Measurements from ENCODE around the gene GMDS.

GMDS gene

DNA sequence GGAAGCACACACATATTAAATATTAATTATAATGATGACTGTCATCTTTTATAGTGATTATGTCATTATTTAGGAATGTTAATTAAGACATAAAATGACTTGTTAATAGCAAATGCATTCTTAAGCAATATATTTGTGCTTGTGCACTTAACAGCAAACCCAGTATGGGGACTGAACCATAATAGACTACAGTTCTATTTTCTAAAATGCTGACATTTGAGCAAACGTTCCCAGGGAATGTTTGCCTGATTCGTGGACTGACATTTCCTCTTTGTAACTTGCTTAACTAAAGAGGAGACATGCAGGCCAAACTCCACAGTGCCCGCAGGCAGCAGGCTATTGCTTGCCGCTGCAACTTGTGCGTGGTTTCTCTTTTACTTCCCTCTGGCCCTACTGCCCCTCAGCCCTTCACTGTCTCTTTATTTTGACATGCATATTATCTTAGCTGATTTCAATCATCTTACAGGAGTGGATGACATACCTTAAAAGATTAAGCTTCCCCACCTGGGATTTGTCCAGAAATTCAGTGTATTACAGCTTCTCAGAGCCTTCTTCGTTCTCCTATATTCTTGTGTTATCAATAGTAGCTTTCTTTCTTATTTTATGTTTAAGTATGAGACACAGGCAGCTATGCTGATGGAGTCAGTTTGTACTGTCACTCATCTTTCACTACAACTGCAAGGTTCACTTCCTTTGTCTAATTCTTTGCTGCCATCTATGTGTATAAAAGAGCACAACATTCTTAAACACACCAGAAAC lies 141.5 kb downstream of the GMDS start:
- H3K79me2 ChIP-seq (ENCODE audit: control insufficient read depth, insufficient read depth, low read length, poor library complexity): no peaks in the 10 kb centered on the region
- H3K18ac ChIP-seq (ENCODE audit: low read length): no peak overlapping the region
- no peaks in the 10 kb centered on the region for H3K4me1 ChIP-seq (ENCODE audit: control insufficient read depth in 1 of 2, insufficient read depth in 2 of 2, low read length in 2 of 2)
- no peak overlapping the region for H2AFZ ChIP-seq (ENCODE audit: insufficient read depth, low read length, poor library complexity)
- H3K14ac ChIP-seq (ENCODE audit: low read length): no peak overlapping the region
- H3K23ac ChIP-seq (ENCODE audit: low read length): no peak overlapping the region
- no peak overlapping the region for H4K8ac ChIP-seq (ENCODE audit: low read depth, low read length)
- H4K91ac ChIP-seq (ENCODE audit: low read depth, low read length): no peak overlapping the region
- H3K27ac ChIP-seq (ENCODE audit: low read depth, low read length): no peak overlapping the region
- H4K12ac ChIP-seq (ENCODE audit: low read depth, low read length): no peak overlapping the region
- no peaks in the 10 kb centered on the region for H3K9me3 ChIP-seq (ENCODE audit: insufficient read depth, low read depth, low read length)
- no peak overlapping the region for H3K4me2 ChIP-seq (ENCODE audit: low read length)
- no peaks in the 10 kb centered on the region for H3K79me1 ChIP-seq (ENCODE audit: low read length)
- no peaks in the 10 kb centered on the region for H3K27me3 ChIP-seq (ENCODE audit: insufficient read depth, low read length)
- no peak overlapping the region for H2BK5ac ChIP-seq (ENCODE audit: low read depth, low read length, poor library complexity)
- H3K36me3 ChIP-seq (ENCODE audit: control insufficient read depth in 1 of 2, insufficient read depth in 2 of 2, low read length in 2 of 2): no peaks in the 10 kb centered on the region
- H3K9ac ChIP-seq (ENCODE audit: low read length): no peak overlapping the region
- no peak overlapping the region for H2AK5ac ChIP-seq (ENCODE audit: low read length)
- peak; percentile 11 to 66 for DNase-seq
- H2BK120ac ChIP-seq (ENCODE audit: insufficient read depth, low read length, poor library complexity): no peak overlapping the region
- H3K4me3 ChIP-seq (ENCODE audit: low read depth, low read length): no peak overlapping the region
- no CpG with 5 or more reads among the region's 6 CpGs for WGBS (ENCODE audit: extremely low coverage, insufficient coverage, insufficient read length)
- no peak overlapping the region for H3K4ac ChIP-seq (ENCODE audit: low read depth, low read length)
- no peak overlapping the region for H2BK12ac ChIP-seq (ENCODE audit: low read length)

DNA sequence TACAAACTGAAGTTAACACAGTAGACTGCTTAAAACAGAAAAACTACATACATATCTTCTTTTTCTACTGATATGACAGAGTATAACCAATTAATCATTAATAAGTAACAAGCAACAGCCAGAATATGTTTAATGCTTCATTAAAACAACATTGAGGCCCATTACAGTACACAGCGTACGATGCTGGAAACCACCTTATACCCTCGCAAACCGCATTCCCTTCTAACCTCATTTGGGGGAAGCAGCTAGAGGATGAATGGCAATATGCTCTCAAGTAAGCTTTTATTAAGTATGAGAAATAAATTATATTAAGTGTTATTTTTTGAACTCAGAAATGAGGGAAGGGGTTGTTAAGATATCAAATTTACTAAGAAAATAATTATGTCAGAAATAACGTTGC lies 142.4 kb downstream of the GMDS start:
- H2BK5ac ChIP-seq (ENCODE audit: low read depth, low read length, poor library complexity): no peak overlapping the region
- no peak overlapping the region for H4K12ac ChIP-seq (ENCODE audit: low read depth, low read length)
- H3K4me1 ChIP-seq (ENCODE audit: control insufficient read depth in 1 of 2, insufficient read depth in 2 of 2, low read length in 2 of 2): no peaks in the 10 kb centered on the region
- no peak overlapping the region for H3K4me3 ChIP-seq (ENCODE audit: low read depth, low read length)
- no CpG with 5 or more reads among the region's 5 CpGs for WGBS (ENCODE audit: extremely low coverage, insufficient coverage, insufficient read length)
- no peak overlapping the region for H3K27ac ChIP-seq (ENCODE audit: low read depth, low read length)
- no peak overlapping the region for H3K4me2 ChIP-seq (ENCODE audit: low read length)
- H3K79me1 ChIP-seq (ENCODE audit: low read length): no peaks in the 10 kb centered on the region
- no peaks in the 10 kb centered on the region for H3K9me3 ChIP-seq (ENCODE audit: insufficient read depth, low read depth, low read length)
- no peaks in the 10 kb centered on the region for H3K79me2 ChIP-seq (ENCODE audit: control insufficient read depth, insufficient read depth, low read length, poor library complexity)
- H3K27me3 ChIP-seq (ENCODE audit: insufficient read depth, low read length): no peaks in the 10 kb centered on the region
- H2AK5ac ChIP-seq (ENCODE audit: low read length): no peak overlapping the region
- H3K18ac ChIP-seq (ENCODE audit: low read length): no peak overlapping the region
- no peak overlapping the region for H3K23ac ChIP-seq (ENCODE audit: low read length)
- no peak overlapping the region for H2BK120ac ChIP-seq (ENCODE audit: insufficient read depth, low read length, poor library complexity)
- H3K36me3 ChIP-seq (ENCODE audit: control insufficient read depth in 1 of 2, insufficient read depth in 2 of 2, low read length in 2 of 2): no peaks in the 10 kb centered on the region
- no peak overlapping the region for H4K8ac ChIP-seq (ENCODE audit: low read depth, low read length)
- no peak for DNase-seq
- no peak overlapping the region for H3K4ac ChIP-seq (ENCODE audit: low read depth, low read length)
- no peak overlapping the region for H2AFZ ChIP-seq (ENCODE audit: insufficient read depth, low read length, poor library complexity)
- H2BK12ac ChIP-seq (ENCODE audit: low read length): no peak overlapping the region
- H4K91ac ChIP-seq (ENCODE audit: low read depth, low read length): no peak overlapping the region
- H3K14ac ChIP-seq (ENCODE audit: low read length): no peak overlapping the region
- H3K9ac ChIP-seq (ENCODE audit: low read length): no peak overlapping the region

- no peak overlapping the region for H3K4me2 ChIP-seq (ENCODE audit: low read length)
- no peak overlapping the region for H3K4me3 ChIP-seq (ENCODE audit: low read depth, low read length)
- H3K14ac ChIP-seq (ENCODE audit: low read length): no peak overlapping the region
- no peak overlapping the region for H2BK5ac ChIP-seq (ENCODE audit: low read depth, low read length, poor library complexity)
- H3K27me3 ChIP-seq (ENCODE audit: insufficient read depth, low read length): no peaks in the 10 kb centered on the region
- no peaks in the 10 kb centered on the region for H3K36me3 ChIP-seq (ENCODE audit: control insufficient read depth in 1 of 2, insufficient read depth in 2 of 2, low read length in 2 of 2)
- no peak overlapping the region for H2AFZ ChIP-seq (ENCODE audit: insufficient read depth, low read length, poor library complexity)
- no peaks in the 10 kb centered on the region for H3K9me3 ChIP-seq (ENCODE audit: insufficient read depth, low read depth, low read length)
- no peak overlapping the region for H4K12ac ChIP-seq (ENCODE audit: low read depth, low read length)
- H2AK5ac ChIP-seq (ENCODE audit: low read length): no peak overlapping the region
- H3K79me2 ChIP-seq (ENCODE audit: control insufficient read depth, insufficient read depth, low read length, poor library complexity): no peaks in the 10 kb centered on the region
- no peak for DNase-seq
- no peaks in the 10 kb centered on the region for H3K4me1 ChIP-seq (ENCODE audit: control insufficient read depth in 1 of 2, insufficient read depth in 2 of 2, low read length in 2 of 2)
- no peak overlapping the region for H3K4ac ChIP-seq (ENCODE audit: low read depth, low read length)
- H3K79me1 ChIP-seq (ENCODE audit: low read length): no peaks in the 10 kb centered on the region
- H3K27ac ChIP-seq (ENCODE audit: low read depth, low read length): no peak overlapping the region
- no peak overlapping the region for H4K8ac ChIP-seq (ENCODE audit: low read depth, low read length)
- H3K23ac ChIP-seq (ENCODE audit: low read length): no peak overlapping the region
- no peak overlapping the region for H2BK120ac ChIP-seq (ENCODE audit: insufficient read depth, low read length, poor library complexity)
- H4K91ac ChIP-seq (ENCODE audit: low read depth, low read length): no peak overlapping the region
- no peak overlapping the region for H3K9ac ChIP-seq (ENCODE audit: low read length)
- H2BK12ac ChIP-seq (ENCODE audit: low read length): no peak overlapping the region
- no CpG with 5 or more reads among the region's 5 CpGs for WGBS (ENCODE audit: extremely low coverage, insufficient coverage, insufficient read length)
- no peak overlapping the region for H3K18ac ChIP-seq (ENCODE audit: low read length)
Observed at GRCh38 chr6:2102316-2102883, 143.0 kb downstream of the GMDS start.

DNA sequence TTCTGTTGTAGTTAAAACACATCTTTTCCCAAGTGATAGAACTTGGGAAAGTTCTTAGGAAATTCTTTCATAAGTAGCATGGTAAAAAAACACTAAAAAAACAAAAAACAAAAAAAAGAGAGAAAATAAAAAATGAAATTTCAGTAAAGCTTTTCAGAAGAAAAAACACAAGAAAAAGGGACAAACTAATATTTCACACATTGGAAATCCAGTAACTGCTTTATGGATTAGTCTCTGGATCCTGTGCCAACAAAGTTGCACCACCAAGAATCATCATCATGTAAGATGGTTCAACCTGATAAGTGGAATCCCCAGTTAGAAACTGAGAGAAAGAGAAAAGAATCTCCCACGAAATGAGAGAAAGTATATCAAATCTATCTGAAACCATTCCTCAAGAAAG lies 144.2 kb downstream of the GMDS start:
- H3K23ac ChIP-seq (ENCODE audit: low read length): no peak overlapping the region
- no peak overlapping the region for H4K8ac ChIP-seq (ENCODE audit: low read depth, low read length)
- no peak overlapping the region for H2AK5ac ChIP-seq (ENCODE audit: low read length)
- H3K9ac ChIP-seq (ENCODE audit: low read length): no peak overlapping the region
- no CpG with 5 or more reads among the region's 1 CpG for WGBS (ENCODE audit: extremely low coverage, insufficient coverage, insufficient read length)
- no peaks in the 10 kb centered on the region for H3K27me3 ChIP-seq (ENCODE audit: insufficient read depth, low read length)
- H3K4me1 ChIP-seq (ENCODE audit: control insufficient read depth in 1 of 2, insufficient read depth in 2 of 2, low read length in 2 of 2): no peaks in the 10 kb centered on the region
- H3K18ac ChIP-seq (ENCODE audit: low read length): no peak overlapping the region
- no peak overlapping the region for H2BK5ac ChIP-seq (ENCODE audit: low read depth, low read length, poor library complexity)
- no peak overlapping the region for H3K27ac ChIP-seq (ENCODE audit: low read depth, low read length)
- no peak overlapping the region for H2BK120ac ChIP-seq (ENCODE audit: insufficient read depth, low read length, poor library complexity)
- no peak overlapping the region for H3K4ac ChIP-seq (ENCODE audit: low read depth, low read length)
- no peak overlapping the region for H4K91ac ChIP-seq (ENCODE audit: low read depth, low read length)
- H3K14ac ChIP-seq (ENCODE audit: low read length): no peak overlapping the region
- H4K12ac ChIP-seq (ENCODE audit: low read depth, low read length): no peak overlapping the region
- DNase-seq: no peak
- no peaks in the 10 kb centered on the region for H3K36me3 ChIP-seq (ENCODE audit: control insufficient read depth in 1 of 2, insufficient read depth in 2 of 2, low read length in 2 of 2)
- no peak overlapping the region for H2AFZ ChIP-seq (ENCODE audit: insufficient read depth, low read length, poor library complexity)
- no peak overlapping the region for H3K4me2 ChIP-seq (ENCODE audit: low read length)
- H3K4me3 ChIP-seq (ENCODE audit: low read depth, low read length): no peak overlapping the region
- H3K79me1 ChIP-seq (ENCODE audit: low read length): no peaks in the 10 kb centered on the region
- H3K79me2 ChIP-seq (ENCODE audit: control insufficient read depth, insufficient read depth, low read length, poor library complexity): no peaks in the 10 kb centered on the region
- H2BK12ac ChIP-seq (ENCODE audit: low read length): no peak overlapping the region
- H3K9me3 ChIP-seq (ENCODE audit: insufficient read depth, low read depth, low read length): no peaks in the 10 kb centered on the region
